Measurements from ENCODE around the gene USP25. TPM values are rescaled to one million over a fixed set of nuclear protein-coding genes. Genes with fewer than 3 reads are reported as not detected.

USP25 gene
- total and polyA plus RNA-seq, 2 experiments from 2014 or later = 18.7 to 59.5 TPM

DNA sequence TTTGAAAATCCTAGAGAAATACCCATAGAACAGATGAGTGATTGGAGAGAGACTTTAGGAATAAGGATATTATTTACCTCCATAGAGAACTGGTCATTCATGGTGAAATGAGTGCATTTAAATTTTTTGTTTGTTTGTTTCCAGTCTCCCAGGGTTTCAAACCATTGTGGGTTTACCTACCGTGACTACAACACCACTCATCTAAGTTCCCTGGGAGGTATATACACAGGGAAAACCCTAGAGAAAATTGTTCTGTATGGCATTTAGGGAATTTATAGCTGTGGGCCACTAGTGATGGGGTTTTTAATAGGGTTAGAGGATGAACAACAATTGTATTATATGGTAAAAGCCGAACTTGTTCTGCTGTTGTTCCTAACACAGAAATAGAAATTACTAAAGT is 109.2 kb downstream of the USP25 start:
- H3K4me2 ChIP-seq = no peak overlapping the region
- WGBS (ENCODE audit: low lambda C conversion rate, missing lambda C conversion rate) = 96% methylated on average over 2 of the region's 2 CpGs
- no peaks in the 10 kb centered on the region for H4K20me1 ChIP-seq (ENCODE audit: insufficient read depth, poor library complexity, severe bottlenecking)
- no peaks in the 10 kb centered on the region for H3K9me3 ChIP-seq (ENCODE audit: low read depth)
- TF ChIP-seq EZH2 (IDR thresholded peaks at IDR 0.05; ENCODE audit: borderline replicate concordance) (no peak), EZH2phosphoT487 (IDR thresholded peaks at IDR 0.05; ENCODE audit: low read depth, severe bottlenecking, unreplicated experiment) (no peak)
- TF ChIP-seq, protein P1, sequence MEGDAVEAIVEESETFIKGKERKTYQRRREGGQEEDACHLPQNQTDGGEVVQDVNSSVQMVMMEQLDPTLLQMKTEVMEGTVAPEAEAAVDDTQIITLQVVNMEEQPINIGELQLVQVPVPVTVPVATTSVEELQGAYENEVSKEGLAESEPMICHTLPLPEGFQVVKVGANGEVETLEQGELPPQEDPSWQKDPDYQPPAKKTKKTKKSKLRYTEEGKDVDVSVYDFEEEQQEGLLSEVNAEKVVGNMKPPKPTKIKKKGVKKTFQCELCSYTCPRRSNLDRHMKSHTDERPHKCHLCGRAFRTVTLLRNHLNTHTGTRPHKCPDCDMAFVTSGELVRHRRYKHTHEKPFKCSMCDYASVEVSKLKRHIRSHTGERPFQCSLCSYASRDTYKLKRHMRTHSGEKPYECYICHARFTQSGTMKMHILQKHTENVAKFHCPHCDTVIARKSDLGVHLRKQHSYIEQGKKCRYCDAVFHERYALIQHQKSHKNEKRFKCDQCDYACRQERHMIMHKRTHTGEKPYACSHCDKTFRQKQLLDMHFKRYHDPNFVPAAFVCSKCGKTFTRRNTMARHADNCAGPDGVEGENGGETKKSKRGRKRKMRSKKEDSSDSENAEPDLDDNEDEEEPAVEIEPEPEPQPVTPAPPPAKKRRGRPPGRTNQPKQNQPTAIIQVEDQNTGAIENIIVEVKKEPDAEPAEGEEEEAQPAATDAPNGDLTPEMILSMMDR (IDR thresholded peaks at IDR 0.05; ENCODE audit: poor library complexity) = no peak
- no peak overlapping the region for H3K27ac ChIP-seq
- no peaks in the 10 kb centered on the region for H3K27me3 ChIP-seq
- no peaks in the 10 kb centered on the region for H3K4me1 ChIP-seq (ENCODE audit: insufficient read depth)
- H2AFZ ChIP-seq = no peak overlapping the region
- no peaks in the 10 kb centered on the region for H3K36me3 ChIP-seq (replicated peaks; ENCODE audit: insufficient read depth, low read depth)
- peaks cover 5% of the 10 kb centered on the region for H3K79me2 ChIP-seq
- peaks cover 3% of the 10 kb centered on the region for H3K9me2 ChIP-seq (replicated peaks; ENCODE audit: insufficient read depth)
- no peak overlapping the region for H3K4me3 ChIP-seq
- no peak for DNase-seq (ENCODE audit: low spot score)

DNA sequence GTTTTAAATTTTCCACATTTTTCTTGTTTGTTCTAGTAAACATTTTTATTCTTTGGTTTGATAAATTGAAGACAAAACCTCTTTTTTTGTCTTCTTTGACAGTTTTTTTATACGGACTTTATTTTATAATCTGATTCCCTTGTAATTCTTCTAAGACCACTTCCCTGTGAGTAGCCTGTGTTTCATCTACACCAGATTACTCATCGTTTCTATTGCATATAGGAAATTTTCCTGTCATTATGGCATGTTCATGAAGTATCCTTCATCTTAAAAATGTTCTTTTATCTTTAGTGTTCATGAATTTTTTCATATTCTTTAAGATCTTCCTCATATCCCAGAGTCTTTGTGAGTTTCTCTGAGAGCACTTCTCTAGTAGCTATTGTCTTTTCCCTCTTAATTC is 109.8 kb downstream of the USP25 start:
- no peak overlapping the region for H3K4me3 ChIP-seq
- H3K79me2 ChIP-seq = peaks cover 5% of the 10 kb centered on the region
- DNase-seq (ENCODE audit: low spot score) = no peak
- no peak overlapping the region for H2AFZ ChIP-seq
- H3K9me3 ChIP-seq (ENCODE audit: low read depth) = no peaks in the 10 kb centered on the region
- no peak overlapping the region for H3K27ac ChIP-seq
- H3K27me3 ChIP-seq = no peaks in the 10 kb centered on the region
- no peaks in the 10 kb centered on the region for H4K20me1 ChIP-seq (ENCODE audit: insufficient read depth, poor library complexity, severe bottlenecking)
- WGBS (ENCODE audit: low lambda C conversion rate, missing lambda C conversion rate) = 92% methylated on average over 2 of the region's 2 CpGs
- peaks cover 3% of the 10 kb centered on the region for H3K9me2 ChIP-seq (replicated peaks; ENCODE audit: insufficient read depth)
- no peaks in the 10 kb centered on the region for H3K36me3 ChIP-seq (replicated peaks; ENCODE audit: insufficient read depth, low read depth)
- H3K4me2 ChIP-seq = no peak overlapping the region
- TF ChIP-seq, protein P1 (IDR thresholded peaks at IDR 0.05; ENCODE audit: poor library complexity) = no peak
- TF ChIP-seq EZH2phosphoT487 (IDR thresholded peaks at IDR 0.05; ENCODE audit: low read depth, severe bottlenecking, unreplicated experiment) (no peak), EZH2 (IDR thresholded peaks at IDR 0.05; ENCODE audit: borderline replicate concordance) (no peak)
- H3K4me1 ChIP-seq (ENCODE audit: insufficient read depth) = no peaks in the 10 kb centered on the region

DNA sequence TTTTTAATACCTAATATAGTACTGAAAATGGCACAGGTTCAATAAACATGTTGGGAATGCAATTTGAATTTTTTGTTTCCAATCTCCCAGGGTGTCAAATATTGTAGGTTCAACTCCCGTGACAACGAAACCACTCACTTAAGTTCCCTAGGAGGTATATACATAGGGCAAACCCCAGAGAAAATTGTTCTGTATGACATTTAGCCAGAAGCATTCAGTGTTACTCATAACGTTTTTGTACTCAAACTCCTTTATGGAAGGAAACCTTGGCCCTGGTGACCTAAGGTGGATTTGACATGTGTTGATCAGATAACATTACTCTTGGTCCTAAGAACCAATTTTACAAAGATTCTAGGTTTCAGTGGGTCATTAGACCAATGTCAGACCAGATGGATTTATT is 110.6 kb downstream of the USP25 start:
- Histone ChIP-seq H3K79me2 (peaks cover 5% of the 10 kb centered on the region), H2AFZ (no peak overlapping the region), H3K4me1 (ENCODE audit: insufficient read depth) (no peaks in the 10 kb centered on the region), H3K9me3 (ENCODE audit: low read depth) (no peaks in the 10 kb centered on the region), H3K4me3 (no peak overlapping the region), H3K4me2 (no peak overlapping the region), H3K27me3 (no peaks in the 10 kb centered on the region), H3K36me3 (replicated peaks; ENCODE audit: insufficient read depth, low read depth) (no peaks in the 10 kb centered on the region), H3K27ac (no peak overlapping the region), H3K9me2 (replicated peaks; ENCODE audit: insufficient read depth) (peaks cover 3% of the 10 kb centered on the region), H4K20me1 (ENCODE audit: insufficient read depth, poor library complexity, severe bottlenecking) (no peaks in the 10 kb centered on the region)
- WGBS (ENCODE audit: low lambda C conversion rate, missing lambda C conversion rate) = 84% methylated on average over 3 of the region's 3 CpGs
- TF ChIP-seq EZH2 (IDR thresholded peaks at IDR 0.05; ENCODE audit: borderline replicate concordance) (no peak), EZH2phosphoT487 (IDR thresholded peaks at IDR 0.05; ENCODE audit: low read depth, severe bottlenecking, unreplicated experiment) (no peak)
- TF ChIP-seq, protein P1 (IDR thresholded peaks at IDR 0.05; ENCODE audit: poor library complexity) = no peak
- no peak for DNase-seq (ENCODE audit: low spot score)

Data from hepatocyte (in vitro differentiated cells).